ENCODE results near the gene CTDSPL.

The CTDSPL gene

GRCh38 chr3:37888421-37888820 is 26.7 kb downstream of the CTDSPL start:
- Histone ChIP-seq H3K4me3 (ENCODE audit: control insufficient read depth in 1 of 7, extremely low read depth in 1 of 7, insufficient read depth in 4 of 7, low read depth in 2 of 7, low read length in 6 of 7) (peak overlapping the region in 1 of 7 experiments; percentile 14), H3K27ac (ENCODE audit: insufficient read depth in 1 of 2, low read depth in 1 of 2, low read length in 2 of 2, poor library complexity in 1 of 2, severe bottlenecking in 2 of 2) (peak overlapping the region in 1 of 2 experiments; percentile 62), H3K4me1 (ENCODE audit: control extremely low read depth in 1 of 4, control insufficient read depth in 4 of 4, insufficient read depth in 4 of 4, low read length in 3 of 4) (peaks cover 34 to 69% (median 44%) of the 10 kb centered on the region in 4 experiments), H3K27me3 (replicated peaks in 2 of 5; ENCODE audit: control insufficient read depth in 4 of 5, insufficient read depth in 5 of 5, low read length in 4 of 5) (no peaks in the 10 kb centered on the region), H3K36me3 (ENCODE audit: control insufficient read depth in 4 of 4, insufficient read depth in 4 of 4, low read length in 3 of 4) (no peaks in the 10 kb centered on the region), H3K9me3 (ENCODE audit: control extremely low read depth in 1 of 5, control insufficient read depth in 4 of 5, insufficient read depth in 2 of 5, low read depth in 1 of 5, low read length in 4 of 5) (no peaks in the 10 kb centered on the region)
- ChIA-PET POLR2A (no interaction called here), CTCF (interaction anchor here (1.1 to 3.0 kb wide), 9 partner anchors 9 to 81 kb away, joined by 3 to 19 read pairs (median 6); no protein-coding TSS in a partner anchor)
- peak in 2 of 3 donors; percentile 41 to 59 for DNase-seq
- WGBS (ENCODE audit: insufficient coverage) = 33% methylated on average over 1 of the region's 3 CpGs

DNA sequence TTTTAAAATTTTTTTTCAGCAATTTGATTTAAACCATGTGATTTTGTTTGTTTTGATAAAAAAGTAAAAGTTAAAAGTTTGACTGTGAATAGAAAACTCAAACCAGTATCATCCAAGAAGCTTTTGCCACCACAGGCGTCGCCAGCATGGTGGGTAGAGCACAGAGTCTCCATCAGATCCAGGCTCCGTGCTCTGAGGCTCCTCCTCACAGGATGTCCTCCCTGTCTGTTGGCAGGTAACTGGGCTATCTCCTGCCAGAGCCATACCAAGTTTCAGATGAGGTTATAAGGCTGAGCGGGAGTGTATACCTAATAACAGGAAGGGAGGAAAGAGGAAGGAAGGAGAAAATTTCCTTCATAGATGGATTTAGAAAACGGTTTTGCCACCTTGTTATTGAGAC is 28.8 kb downstream of the CTDSPL start:
- no peaks in the 10 kb centered on the region for H3K9me3 ChIP-seq (ENCODE audit: control extremely low read depth in 1 of 5, control insufficient read depth in 4 of 5, insufficient read depth in 2 of 5, low read depth in 1 of 5, low read length in 4 of 5)
- DNase-seq = no peak
- ChIA-PET POLR2A (interaction anchor here (1.0 kb wide), 1 partner anchor 16 kb away, joined by 5 read pairs; no protein-coding TSS in a partner anchor), CTCF (interaction anchor here (1.0 to 2.0 kb wide), 3 partner anchors 10 to 25 kb away, joined by 3 to 6 read pairs (median 3); no protein-coding TSS in a partner anchor)
- no peaks in the 10 kb centered on the region for H3K27me3 ChIP-seq (replicated peaks in 2 of 5; ENCODE audit: control insufficient read depth in 4 of 5, insufficient read depth in 5 of 5, low read length in 4 of 5)
- peaks cover 36 to 67% (median 44%) of the 10 kb centered on the region in 4 experiments for H3K4me1 ChIP-seq (ENCODE audit: control extremely low read depth in 1 of 4, control insufficient read depth in 4 of 4, insufficient read depth in 4 of 4, low read length in 3 of 4)
- peak overlapping the region in 2 of 7 experiments; percentile 3 to 39 for H3K4me3 ChIP-seq (ENCODE audit: control insufficient read depth in 1 of 7, extremely low read depth in 1 of 7, insufficient read depth in 4 of 7, low read depth in 2 of 7, low read length in 6 of 7)
- peak overlapping the region in 1 of 2 experiments; percentile 54 for H3K27ac ChIP-seq (ENCODE audit: insufficient read depth in 1 of 2, low read depth in 1 of 2, low read length in 2 of 2, poor library complexity in 1 of 2, severe bottlenecking in 2 of 2)
- 45% methylated on average over 5 of the region's 5 CpGs for WGBS (ENCODE audit: insufficient coverage)
- H3K36me3 ChIP-seq (ENCODE audit: control insufficient read depth in 4 of 4, insufficient read depth in 4 of 4, low read length in 3 of 4) = no peaks in the 10 kb centered on the region

DNA sequence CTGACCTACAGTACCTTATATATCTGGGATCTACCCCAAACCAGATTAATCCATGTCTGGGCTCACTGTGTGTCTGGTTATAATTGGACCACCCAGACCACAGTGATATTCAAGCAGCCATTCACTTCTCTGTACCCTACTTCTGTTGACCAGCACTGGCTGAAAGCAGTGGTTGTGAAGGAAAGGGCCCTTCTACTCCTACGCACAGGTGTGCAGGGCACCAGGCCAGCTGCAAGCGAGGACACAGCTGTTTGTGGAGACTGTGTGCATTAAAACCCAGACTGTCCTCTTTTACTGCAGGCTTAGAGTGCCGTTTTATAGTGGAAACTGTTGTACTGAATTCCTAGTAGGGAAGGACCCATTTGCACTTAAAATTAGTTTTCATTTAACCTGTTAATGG is 29.5 kb downstream of the CTDSPL start:
- peak in 1 of 3 donors; percentile 47 for DNase-seq
- POLR2A ChIA-PET = no interaction called here
- 37% methylated on average over 2 of the region's 3 CpGs for WGBS (ENCODE audit: insufficient coverage)
- no peaks in the 10 kb centered on the region for H3K9me3 ChIP-seq (ENCODE audit: control extremely low read depth in 1 of 5, control insufficient read depth in 4 of 5, insufficient read depth in 2 of 5, low read depth in 1 of 5, low read length in 4 of 5)
- CTCF ChIA-PET = interaction anchor here (1.0 to 2.2 kb wide), 4 partner anchors 9 to 77 kb away, joined by 3 to 6 read pairs (median 4); no protein-coding TSS in a partner anchor
- H3K27me3 ChIP-seq (replicated peaks in 2 of 5; ENCODE audit: control insufficient read depth in 4 of 5, insufficient read depth in 5 of 5, low read length in 4 of 5) = no peaks in the 10 kb centered on the region
- peak overlapping the region in 1 of 7 experiments; percentile 39 for H3K4me3 ChIP-seq (ENCODE audit: control insufficient read depth in 1 of 7, extremely low read depth in 1 of 7, insufficient read depth in 4 of 7, low read depth in 2 of 7, low read length in 6 of 7)
- peaks cover 37 to 69% (median 44%) of the 10 kb centered on the region in 4 experiments for H3K4me1 ChIP-seq (ENCODE audit: control extremely low read depth in 1 of 4, control insufficient read depth in 4 of 4, insufficient read depth in 4 of 4, low read length in 3 of 4)
- no peaks in the 10 kb centered on the region for H3K36me3 ChIP-seq (ENCODE audit: control insufficient read depth in 4 of 4, insufficient read depth in 4 of 4, low read length in 3 of 4)
- H3K27ac ChIP-seq (ENCODE audit: insufficient read depth in 1 of 2, low read depth in 1 of 2, low read length in 2 of 2, poor library complexity in 1 of 2, severe bottlenecking in 2 of 2) = peak overlapping the region in 1 of 2 experiments; percentile 54

- peak overlapping the region in 2 of 7 experiments; percentile 20 to 42 for H3K4me3 ChIP-seq (ENCODE audit: control insufficient read depth in 1 of 7, extremely low read depth in 1 of 7, insufficient read depth in 4 of 7, low read depth in 2 of 7, low read length in 6 of 7)
- H3K4me1 ChIP-seq (ENCODE audit: control extremely low read depth in 1 of 4, control insufficient read depth in 4 of 4, insufficient read depth in 4 of 4, low read length in 3 of 4) = peaks cover 33 to 77% (median 50%) of the 10 kb centered on the region in 4 experiments
- peak overlapping the region; percentile 48 to 55 for H3K27ac ChIP-seq (ENCODE audit: insufficient read depth in 1 of 2, low read depth in 1 of 2, low read length in 2 of 2, poor library complexity in 1 of 2, severe bottlenecking in 2 of 2)
- no peaks in the 10 kb centered on the region for H3K27me3 ChIP-seq (replicated peaks in 2 of 5; ENCODE audit: control insufficient read depth in 4 of 5, insufficient read depth in 5 of 5, low read length in 4 of 5)
- ChIA-PET POLR2A (interaction anchor here (0.7 kb wide), 2 partner anchors 9 to 19 kb away, joined by 3 to 5 read pairs; no protein-coding TSS in a partner anchor), CTCF (interaction anchor here (0.8 to 3.8 kb wide), 11 partner anchors 11 to 76 kb away, joined by 3 to 11 read pairs (median 4); no protein-coding TSS in a partner anchor)
- WGBS (ENCODE audit: insufficient coverage) = 0% methylated on average over 1 of the region's 3 CpGs
- no peak for DNase-seq
- H3K36me3 ChIP-seq (ENCODE audit: control insufficient read depth in 4 of 4, insufficient read depth in 4 of 4, low read length in 3 of 4) = no peaks in the 10 kb centered on the region
- H3K9me3 ChIP-seq (ENCODE audit: control extremely low read depth in 1 of 5, control insufficient read depth in 4 of 5, insufficient read depth in 2 of 5, low read depth in 1 of 5, low read length in 4 of 5) = no peaks in the 10 kb centered on the region
Measured at GRCh38 chr3:37892927-37893600, 31.4 kb downstream of the CTDSPL start.

DNA sequence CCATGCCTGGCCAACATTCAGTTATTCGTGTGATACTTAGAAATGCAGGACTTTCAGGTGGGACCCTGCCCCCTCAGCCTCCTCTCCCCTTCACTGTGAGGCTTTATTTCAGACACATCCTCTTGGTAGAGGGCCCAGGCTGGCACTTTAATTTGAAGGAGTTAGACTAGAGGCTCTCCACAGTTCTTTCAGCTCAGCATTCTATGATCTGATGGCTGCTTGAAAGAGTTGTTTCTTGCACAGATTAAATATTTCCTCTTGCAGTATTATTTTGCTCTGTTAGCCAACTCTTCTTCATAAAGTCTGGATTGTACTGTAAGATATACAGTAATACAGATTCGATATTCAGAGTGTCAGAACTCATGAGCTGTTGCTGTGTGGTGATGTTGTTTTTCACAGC is 35.1 kb downstream of the CTDSPL start:
- ChIA-PET POLR2A (interaction anchor here (0.5 kb wide), 1 partner anchor 14 kb away, joined by 3 read pairs; no protein-coding TSS in a partner anchor), CTCF (interaction anchor here (1.3 to 6.0 kb wide), 8 partner anchors 8 to 77 kb away, joined by 4 to 51 read pairs (median 6); no protein-coding TSS in a partner anchor)
- no peaks in the 10 kb centered on the region for H3K27me3 ChIP-seq (replicated peaks in 2 of 5; ENCODE audit: control insufficient read depth in 4 of 5, insufficient read depth in 5 of 5, low read length in 4 of 5)
- H3K27ac ChIP-seq (ENCODE audit: insufficient read depth in 1 of 2, low read depth in 1 of 2, low read length in 2 of 2, poor library complexity in 1 of 2, severe bottlenecking in 2 of 2) = peak overlapping the region; percentile 83 to 90
- peaks cover 32 to 84% (median 49%) of the 10 kb centered on the region in 4 experiments for H3K4me1 ChIP-seq (ENCODE audit: control extremely low read depth in 1 of 4, control insufficient read depth in 4 of 4, insufficient read depth in 4 of 4, low read length in 3 of 4)
- H3K4me3 ChIP-seq (ENCODE audit: control insufficient read depth in 1 of 7, extremely low read depth in 1 of 7, insufficient read depth in 4 of 7, low read depth in 2 of 7, low read length in 6 of 7) = no peak overlapping the region
- DNase-seq = no peak
- no peaks in the 10 kb centered on the region for H3K36me3 ChIP-seq (ENCODE audit: control insufficient read depth in 4 of 4, insufficient read depth in 4 of 4, low read length in 3 of 4)
- 100% methylated on average over 1 of the region's 2 CpGs for WGBS (ENCODE audit: insufficient coverage)
- no peaks in the 10 kb centered on the region for H3K9me3 ChIP-seq (ENCODE audit: control extremely low read depth in 1 of 5, control insufficient read depth in 4 of 5, insufficient read depth in 2 of 5, low read depth in 1 of 5, low read length in 4 of 5)

GRCh38 chr3:37897763-37898162 is 36.1 kb downstream of the CTDSPL start:
- Histone ChIP-seq H3K4me1 (ENCODE audit: control extremely low read depth in 1 of 4, control insufficient read depth in 4 of 4, insufficient read depth in 4 of 4, low read length in 3 of 4) (peaks cover 29 to 85% (median 53%) of the 10 kb centered on the region in 4 experiments), H3K36me3 (ENCODE audit: control insufficient read depth in 4 of 4, insufficient read depth in 4 of 4, low read length in 3 of 4) (no peaks in the 10 kb centered on the region), H3K27me3 (replicated peaks in 2 of 5; ENCODE audit: control insufficient read depth in 4 of 5, insufficient read depth in 5 of 5, low read length in 4 of 5) (no peaks in the 10 kb centered on the region), H3K9me3 (ENCODE audit: control extremely low read depth in 1 of 5, control insufficient read depth in 4 of 5, insufficient read depth in 2 of 5, low read depth in 1 of 5, low read length in 4 of 5) (no peaks in the 10 kb centered on the region), H3K4me3 (ENCODE audit: control insufficient read depth in 1 of 7, extremely low read depth in 1 of 7, insufficient read depth in 4 of 7, low read depth in 2 of 7, low read length in 6 of 7) (peak overlapping the region in 2 of 7 experiments; percentile 41 to 51), H3K27ac (ENCODE audit: insufficient read depth in 1 of 2, low read depth in 1 of 2, low read length in 2 of 2, poor library complexity in 1 of 2, severe bottlenecking in 2 of 2) (peak overlapping the region; percentile 83 to 90)
- POLR2A ChIA-PET = no interaction called here
- CTCF ChIA-PET = interaction anchor here (1.1 to 6.0 kb wide), 10 partner anchors 9 to 76 kb away, joined by 3 to 51 read pairs (median 6); no protein-coding TSS in a partner anchor
- peak; percentile 49 to 87 (median 77) for DNase-seq
- whole genome bisulfite sequencing (ENCODE audit: insufficient coverage) = 18% methylated on average over 4 of the region's 6 CpGs

All from common myeloid progenitor, CD34-positive (primary cell).